ENCODE data around the gene SNAP29. TPM values are rescaled to one million over a fixed set of nuclear protein-coding genes. Genes with fewer than 3 reads are reported as not detected.

SNAP29 gene
- total RNA-seq, 1 donor from 2014 or later = 20.2 TPM

- Mint-ChIP-seq H3K27ac (ENCODE audit: unreplicated experiment) (no peak overlapping the region), H3K4me3 (no peak overlapping the region), H3K4me1 (no peaks in the 10 kb centered on the region), H3K9me3 (no peaks in the 10 kb centered on the region), H3K27me3 (ENCODE audit: low read depth) (peaks cover 3% of the 10 kb centered on the region), H3K36me3 (ENCODE audit: low read depth) (no peaks in the 10 kb centered on the region)
- TF ChIP-seq CTCF (conservative IDR thresholded peaks at IDR 0.05) = no peak
- no peak for DNase-seq (ENCODE audit: low read depth, low spot score)
Measured at GRCh38 chr22:20909543-20910303, 50.9 kb downstream of the SNAP29 start.

GRCh38 chr22:20912494-20912893 is 53.7 kb downstream of the SNAP29 start:
- DNase-seq (ENCODE audit: low read depth, low spot score) = no peak
- TF ChIP-seq CTCF (conservative IDR thresholded peaks at IDR 0.05) = no peak
- Mint-ChIP-seq H3K36me3 (ENCODE audit: low read depth) (no peaks in the 10 kb centered on the region), H3K9me3 (no peaks in the 10 kb centered on the region), H3K4me3 (no peak overlapping the region), H3K27ac (ENCODE audit: unreplicated experiment) (no peak overlapping the region), H3K27me3 (ENCODE audit: low read depth) (no peaks in the 10 kb centered on the region), H3K4me1 (peaks cover 5% of the 10 kb centered on the region)

GRCh38 chr22:20916916-20917810 is 58.4 kb downstream of the SNAP29 start, which contains the start of gene CRKL:
Gene CRKL (plus strand): TSS chr22:20917407. CDS start chr22:20917935, 528 bp downstream.
- H3K4me3 Mint-ChIP-seq = peak within 1 kb of the TSS; percentile 99
- peak; percentile 99 for TF ChIP-seq CTCF (conservative IDR thresholded peaks at IDR 0.05)
- H3K4me1 Mint-ChIP-seq = peaks cover 33% of the 10 kb centered on the region
- peak within 1 kb of the TSS; percentile 95 for H3K27ac Mint-ChIP-seq (ENCODE audit: unreplicated experiment)
- H3K9me3 Mint-ChIP-seq = no peaks in the 10 kb centered on the region
- DNase-seq (ENCODE audit: low read depth, low spot score) = peak; percentile 96
- no peaks in the 10 kb centered on the region for H3K27me3 Mint-ChIP-seq (ENCODE audit: low read depth)
- peaks cover 7% of the 10 kb centered on the region for H3K36me3 Mint-ChIP-seq (ENCODE audit: low read depth)

- H3K36me3 Mint-ChIP-seq (ENCODE audit: low read depth) = peaks cover 7% of the 10 kb centered on the region
- H3K27me3 Mint-ChIP-seq (ENCODE audit: low read depth) = no peaks in the 10 kb centered on the region
- H3K27ac Mint-ChIP-seq (ENCODE audit: unreplicated experiment) = peak overlapping the region; percentile 43
- peak overlapping the region; percentile 99 for H3K4me3 Mint-ChIP-seq
- H3K4me1 Mint-ChIP-seq = peaks cover 36% of the 10 kb centered on the region
- no peak for TF ChIP-seq CTCF (conservative IDR thresholded peaks at IDR 0.05)
- DNase-seq (ENCODE audit: low read depth, low spot score) = no peak
- H3K9me3 Mint-ChIP-seq = no peaks in the 10 kb centered on the region
Measured at GRCh38 chr22:20918663-20919218, 59.9 kb downstream of the SNAP29 start.

GRCh38 chr22:20919718-20920117 is 60.9 kb downstream of the SNAP29 start:
- no peak for TF ChIP-seq CTCF (conservative IDR thresholded peaks at IDR 0.05)

More at GRCh38 chr22:20919718-20920117, 60.9 kb downstream of the SNAP29 start:
- peaks cover 7% of the 10 kb centered on the region for H3K36me3 Mint-ChIP-seq (ENCODE audit: low read depth)
- H3K27ac Mint-ChIP-seq (ENCODE audit: unreplicated experiment) = no peak overlapping the region
- peak overlapping the region; percentile 99 for H3K4me3 Mint-ChIP-seq
- H3K27me3 Mint-ChIP-seq (ENCODE audit: low read depth) = no peaks in the 10 kb centered on the region
- H3K9me3 Mint-ChIP-seq = no peaks in the 10 kb centered on the region
- no peak for DNase-seq (ENCODE audit: low read depth, low spot score)
- H3K4me1 Mint-ChIP-seq = peaks cover 36% of the 10 kb centered on the region
